HL-60 (cell line): ENCODE measurements around the gene FTCD.

ENCODE experiments used
- DNase-seq, 2 experiments: peaks; one replicate each; pipeline ENCODE4 v3.0.0-alpha.2; 2010 to 2020; ENCODE audit warnings: low read depth in 1 of 2, low spot score in 1 of 2
- H3K27ac ChIP-seq: fragments of 250-450 bp; sonication (Bioruptor Pico); replicated peaks from 2 replicates; pipeline ENCODE4 v1.5.1; 2020; ENCODE audit warnings: mild to moderate bottlenecking, moderate library complexity
- H3K27me3 ChIP-seq: fragments of 250-450 bp; sonication (Bioruptor Pico); 2 replicates; pipeline ENCODE4 v1.5.1; 2021; ENCODE audit warnings: mild to moderate bottlenecking, moderate library complexity; ENCODE audit not compliant: insufficient read depth, poor library complexity, severe bottlenecking
- H3K4me3 ChIP-seq: replicated peaks from 2 replicates; pipeline ENCODE4 v1.5.1; 2011; ENCODE audit warnings: mild to moderate bottlenecking, control low read depth, low read length; ENCODE audit not compliant: insufficient read depth
- GABPA ChIP-seq: IDR thresholded peaks from 2 replicates; pipeline ENCODE4 v1.6.1; 2012; ENCODE audit warnings: low read depth
- POLR2AphosphoS5 ChIP-seq: IDR thresholded peaks from 2 replicates; pipeline ENCODE4 v1.6.1; 2012; ENCODE audit warnings: low read depth
- SPI1 ChIP-seq: IDR thresholded peaks from 2 replicates; pipeline ENCODE4 v1.6.1; 2012; ENCODE audit warnings: low read depth, mild to moderate bottlenecking, borderline replicate concordance
- long read RNA-seq: library from polyadenylated mRNA; unstranded; transcript quantifications from one replicate; pipeline ENCODE4 v2.0.0, GENCODE V29; 2020
- TF ChIP-seq, protein P1 (sequence below): IDR thresholded peaks from 2 replicates; pipeline ENCODE4 v1.6.1; 2012; ENCODE audit warnings: low read depth; ENCODE audit not compliant: insufficient replicate concordance
- TF ChIP-seq, protein P2 (sequence below): IDR thresholded peaks from one replicate; pipeline ENCODE4 v1.5.1; 2011; ENCODE audit warnings: low read length, control low read depth, inconsistent platforms; ENCODE audit not compliant: insufficient read depth

FTCD gene, protein sequence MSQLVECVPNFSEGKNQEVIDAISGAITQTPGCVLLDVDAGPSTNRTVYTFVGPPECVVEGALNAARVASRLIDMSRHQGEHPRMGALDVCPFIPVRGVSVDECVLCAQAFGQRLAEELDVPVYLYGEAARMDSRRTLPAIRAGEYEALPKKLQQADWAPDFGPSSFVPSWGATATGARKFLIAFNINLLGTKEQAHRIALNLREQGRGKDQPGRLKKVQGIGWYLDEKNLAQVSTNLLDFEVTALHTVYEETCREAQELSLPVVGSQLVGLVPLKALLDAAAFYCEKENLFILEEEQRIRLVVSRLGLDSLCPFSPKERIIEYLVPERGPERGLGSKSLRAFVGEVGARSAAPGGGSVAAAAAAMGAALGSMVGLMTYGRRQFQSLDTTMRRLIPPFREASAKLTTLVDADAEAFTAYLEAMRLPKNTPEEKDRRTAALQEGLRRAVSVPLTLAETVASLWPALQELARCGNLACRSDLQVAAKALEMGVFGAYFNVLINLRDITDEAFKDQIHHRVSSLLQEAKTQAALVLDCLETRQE
- long read RNA-seq, result 0 reads

DNA sequence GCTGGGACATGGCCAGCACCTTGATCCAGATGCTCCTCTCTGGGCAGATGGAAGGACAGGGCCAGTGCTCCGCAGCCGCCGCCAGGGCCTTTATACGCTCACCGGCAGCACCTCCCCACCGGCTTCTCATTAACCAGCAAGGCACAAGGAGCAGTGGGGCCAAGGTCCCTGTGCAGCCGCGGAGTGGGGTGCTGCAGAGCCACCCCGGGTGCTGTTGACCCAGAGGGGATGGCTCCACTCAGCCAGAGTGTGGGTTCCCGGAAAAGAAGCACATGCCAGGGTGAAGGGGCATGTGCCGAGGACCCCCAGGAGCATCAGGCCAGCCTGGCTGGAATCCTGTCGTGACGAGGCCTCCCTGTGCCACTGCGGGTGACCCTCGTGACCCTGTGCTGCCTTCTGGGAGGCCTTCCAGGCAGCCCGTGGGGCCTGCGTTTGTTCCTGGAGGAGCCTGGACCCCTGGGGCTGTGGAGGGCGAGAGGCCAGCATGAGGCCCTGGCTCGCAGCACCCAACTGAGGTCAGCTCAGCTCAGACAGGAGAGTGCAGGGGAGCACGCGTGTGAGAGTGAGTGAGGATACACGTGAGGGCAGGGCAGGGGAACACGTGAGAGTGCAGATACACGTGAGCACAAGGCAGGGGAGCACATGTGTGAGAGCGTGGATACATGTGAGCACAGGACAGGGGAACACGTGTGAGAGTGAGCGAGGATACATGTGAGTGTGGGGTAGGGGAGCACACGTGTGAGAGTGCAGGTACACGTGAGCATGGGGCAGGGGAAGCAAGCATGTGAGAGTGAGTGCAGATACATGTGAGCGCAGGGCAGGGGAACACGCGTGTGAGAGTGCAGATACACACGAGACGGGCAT, at the start of gene FTCD:
FTCD (minus strand) TSS at position 66 of the 864 bp plus-strand sequence; CDS start at position 10, 56 bp downstream.
- Histone ChIP-seq H3K27me3 (no peaks in the 10 kb centered on the region), H3K4me3 (no peak within 1 kb of the TSS), H3K27ac (no peak within 1 kb of the TSS)
- TF ChIP-seq, protein P1, sequence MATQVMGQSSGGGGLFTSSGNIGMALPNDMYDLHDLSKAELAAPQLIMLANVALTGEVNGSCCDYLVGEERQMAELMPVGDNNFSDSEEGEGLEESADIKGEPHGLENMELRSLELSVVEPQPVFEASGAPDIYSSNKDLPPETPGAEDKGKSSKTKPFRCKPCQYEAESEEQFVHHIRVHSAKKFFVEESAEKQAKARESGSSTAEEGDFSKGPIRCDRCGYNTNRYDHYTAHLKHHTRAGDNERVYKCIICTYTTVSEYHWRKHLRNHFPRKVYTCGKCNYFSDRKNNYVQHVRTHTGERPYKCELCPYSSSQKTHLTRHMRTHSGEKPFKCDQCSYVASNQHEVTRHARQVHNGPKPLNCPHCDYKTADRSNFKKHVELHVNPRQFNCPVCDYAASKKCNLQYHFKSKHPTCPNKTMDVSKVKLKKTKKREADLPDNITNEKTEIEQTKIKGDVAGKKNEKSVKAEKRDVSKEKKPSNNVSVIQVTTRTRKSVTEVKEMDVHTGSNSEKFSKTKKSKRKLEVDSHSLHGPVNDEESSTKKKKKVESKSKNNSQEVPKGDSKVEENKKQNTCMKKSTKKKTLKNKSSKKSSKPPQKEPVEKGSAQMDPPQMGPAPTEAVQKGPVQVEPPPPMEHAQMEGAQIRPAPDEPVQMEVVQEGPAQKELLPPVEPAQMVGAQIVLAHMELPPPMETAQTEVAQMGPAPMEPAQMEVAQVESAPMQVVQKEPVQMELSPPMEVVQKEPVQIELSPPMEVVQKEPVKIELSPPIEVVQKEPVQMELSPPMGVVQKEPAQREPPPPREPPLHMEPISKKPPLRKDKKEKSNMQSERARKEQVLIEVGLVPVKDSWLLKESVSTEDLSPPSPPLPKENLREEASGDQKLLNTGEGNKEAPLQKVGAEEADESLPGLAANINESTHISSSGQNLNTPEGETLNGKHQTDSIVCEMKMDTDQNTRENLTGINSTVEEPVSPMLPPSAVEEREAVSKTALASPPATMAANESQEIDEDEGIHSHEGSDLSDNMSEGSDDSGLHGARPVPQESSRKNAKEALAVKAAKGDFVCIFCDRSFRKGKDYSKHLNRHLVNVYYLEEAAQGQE, result no peak
- TF ChIP-seq, protein P2, sequence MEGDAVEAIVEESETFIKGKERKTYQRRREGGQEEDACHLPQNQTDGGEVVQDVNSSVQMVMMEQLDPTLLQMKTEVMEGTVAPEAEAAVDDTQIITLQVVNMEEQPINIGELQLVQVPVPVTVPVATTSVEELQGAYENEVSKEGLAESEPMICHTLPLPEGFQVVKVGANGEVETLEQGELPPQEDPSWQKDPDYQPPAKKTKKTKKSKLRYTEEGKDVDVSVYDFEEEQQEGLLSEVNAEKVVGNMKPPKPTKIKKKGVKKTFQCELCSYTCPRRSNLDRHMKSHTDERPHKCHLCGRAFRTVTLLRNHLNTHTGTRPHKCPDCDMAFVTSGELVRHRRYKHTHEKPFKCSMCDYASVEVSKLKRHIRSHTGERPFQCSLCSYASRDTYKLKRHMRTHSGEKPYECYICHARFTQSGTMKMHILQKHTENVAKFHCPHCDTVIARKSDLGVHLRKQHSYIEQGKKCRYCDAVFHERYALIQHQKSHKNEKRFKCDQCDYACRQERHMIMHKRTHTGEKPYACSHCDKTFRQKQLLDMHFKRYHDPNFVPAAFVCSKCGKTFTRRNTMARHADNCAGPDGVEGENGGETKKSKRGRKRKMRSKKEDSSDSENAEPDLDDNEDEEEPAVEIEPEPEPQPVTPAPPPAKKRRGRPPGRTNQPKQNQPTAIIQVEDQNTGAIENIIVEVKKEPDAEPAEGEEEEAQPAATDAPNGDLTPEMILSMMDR, result no peak
- TF ChIP-seq SPI1 (no peak), POLR2AphosphoS5 (no peak), GABPA (no peak)
- no peak for DNase-seq

GRCh38 chr21:46205166-46205565, 49.8 kb upstream of the FTCD start:
- TF ChIP-seq, protein P1, result no peak
- TF ChIP-seq, protein P2, result no peak
- TF ChIP-seq POLR2AphosphoS5 (no peak), GABPA (no peak), SPI1 (no peak)
- H3K27me3 ChIP-seq, result no peaks in the 10 kb centered on the region
- H3K27ac ChIP-seq, result no peak overlapping the region
- H3K4me3 ChIP-seq, result no peak overlapping the region
- DNase-seq, result no peak

- Histone ChIP-seq H3K27me3 (no peaks in the 10 kb centered on the region), H3K4me3 (no peak overlapping the region), H3K27ac (no peak overlapping the region)
- no peak for DNase-seq
- TF ChIP-seq, protein P1, result no peak
- TF ChIP-seq GABPA, result no peak
Observed at GRCh38 chr21:46203203-46203600, 47.8 kb upstream of the FTCD start.
